SW480 (cell line): Measurements from ENCODE around the gene NPHP4.
A peak's percentile ranks its signal among the peaks of the same experiment; 100 is the strongest.

ENCODE experiments used
- DNase-seq: peaks from one replicate; pipeline ENCODE4 v3.0.0-alpha.2; 2016; ENCODE audit warnings: low spot score

The NPHP4 gene

DNA sequence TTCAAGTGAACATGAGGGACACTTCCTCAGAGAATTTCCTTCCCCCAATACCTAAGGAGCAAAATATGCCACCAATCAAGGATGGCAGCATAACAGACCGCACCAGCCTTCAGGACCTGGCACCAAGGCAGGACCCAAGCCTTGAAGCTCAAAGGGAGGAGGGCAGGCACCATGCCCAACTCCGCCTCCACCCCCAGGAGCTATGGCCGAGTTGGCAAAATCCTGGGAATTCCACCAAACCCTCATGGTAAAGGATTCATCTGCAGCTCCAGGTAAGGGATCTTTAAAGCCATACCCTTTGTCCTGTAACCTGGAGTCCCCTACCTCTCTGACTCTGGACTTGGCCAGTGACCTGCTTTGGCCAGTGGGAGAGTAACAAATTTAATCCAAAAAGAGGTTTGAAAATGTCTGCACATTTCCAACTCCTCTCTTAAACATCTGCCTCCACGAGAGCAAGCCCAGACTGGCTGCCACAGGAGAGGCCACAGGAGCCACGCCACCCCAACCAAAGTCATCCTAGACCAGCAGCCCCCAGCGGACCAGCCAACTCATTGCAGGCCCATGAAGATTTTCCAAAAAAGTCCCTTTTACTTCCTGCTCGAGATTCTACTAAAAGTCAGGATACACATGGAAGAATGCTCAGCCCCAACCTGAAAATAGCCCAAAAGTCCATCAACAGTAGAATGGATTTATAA, 41.9 kb downstream of the NPHP4 start:
- no peak for DNase-seq

- DNase-seq = no peak
Observed at GRCh38 chr1:5949761-5950100, 42.5 kb downstream of the NPHP4 start.

- no peak for DNase-seq
Observed at GRCh38 chr1:5949085-5949760, 43.0 kb downstream of the NPHP4 start.

DNA sequence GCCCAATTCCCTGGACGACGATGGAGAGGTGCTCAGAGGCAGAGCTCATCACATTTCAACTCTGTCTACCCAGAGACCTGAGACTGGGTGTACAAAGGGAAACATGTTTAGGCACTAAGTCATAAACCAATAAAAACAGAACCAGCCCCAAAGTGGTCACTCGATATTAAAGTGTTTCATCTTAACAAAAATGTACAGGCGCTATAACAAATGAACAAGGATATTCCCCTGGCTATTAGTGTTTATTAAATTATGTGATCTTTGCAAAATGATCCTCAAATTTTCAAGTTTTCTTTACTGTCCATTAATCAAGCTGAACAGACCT, 43.6 kb downstream of the NPHP4 start:
- DNase-seq = no peak

DNA sequence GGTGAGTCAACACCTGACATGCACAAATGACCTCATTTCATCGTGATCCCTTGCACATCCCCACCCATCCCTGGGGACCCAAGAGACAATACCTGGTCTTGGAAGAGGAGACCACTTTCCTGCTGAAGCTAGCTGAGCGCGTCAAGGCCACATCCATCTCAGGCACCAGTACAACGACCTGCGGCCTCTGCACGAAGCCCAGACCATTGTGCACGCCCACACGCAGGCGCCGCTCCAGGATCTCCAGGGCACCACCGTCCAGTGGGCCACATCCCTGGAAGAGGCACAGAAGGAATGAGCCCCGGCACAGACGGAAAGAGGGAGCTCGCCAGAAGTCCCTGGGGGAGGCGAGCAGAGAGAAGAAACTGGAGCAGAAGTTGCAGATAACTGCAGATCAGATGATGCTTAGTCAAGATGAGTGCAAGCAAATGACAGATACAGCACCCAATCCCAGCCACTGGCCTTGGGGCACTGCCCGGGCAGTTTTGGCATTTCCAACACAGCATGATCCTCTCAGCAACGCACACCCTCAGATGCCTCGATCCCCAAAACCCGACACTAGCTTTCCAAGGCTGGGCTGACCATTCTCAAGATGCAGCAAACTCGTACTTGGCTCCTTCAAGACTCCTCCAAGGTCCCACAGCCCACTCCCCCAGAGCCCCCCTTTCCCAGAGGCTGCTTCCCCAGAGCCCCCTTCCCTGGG, 44.1 kb downstream of the NPHP4 start:
- DNase-seq = no peak

GRCh38 chr1:5947071-5947821, 45.0 kb downstream of the NPHP4 start:
- DNase-seq = no peak

DNA sequence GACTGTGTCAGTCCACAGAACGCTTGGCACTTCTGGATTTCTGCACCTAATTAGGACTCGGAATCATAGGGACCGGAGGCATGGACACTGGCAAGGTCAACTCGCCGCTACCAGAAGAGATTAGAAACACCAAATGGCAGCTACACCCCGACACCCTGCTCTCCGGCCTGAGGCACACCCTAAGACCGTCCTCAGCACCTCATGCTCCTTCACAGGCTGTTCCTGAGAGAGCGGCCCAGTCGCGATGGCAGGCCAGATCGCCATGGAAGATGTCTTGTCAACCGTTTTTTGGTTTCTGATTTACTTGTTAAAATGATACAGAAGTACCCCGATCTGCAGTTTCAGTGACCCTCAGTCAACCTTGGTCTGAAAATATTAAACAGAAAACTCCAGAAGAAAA, 46.8 kb downstream of the NPHP4 start:
- no peak for DNase-seq

- no peak for DNase-seq
Observed at GRCh38 chr1:5944843-5945167, 47.4 kb downstream of the NPHP4 start.

GRCh38 chr1:5944154-5944842, 47.9 kb downstream of the NPHP4 start:
- DNase-seq = no peak

DNA sequence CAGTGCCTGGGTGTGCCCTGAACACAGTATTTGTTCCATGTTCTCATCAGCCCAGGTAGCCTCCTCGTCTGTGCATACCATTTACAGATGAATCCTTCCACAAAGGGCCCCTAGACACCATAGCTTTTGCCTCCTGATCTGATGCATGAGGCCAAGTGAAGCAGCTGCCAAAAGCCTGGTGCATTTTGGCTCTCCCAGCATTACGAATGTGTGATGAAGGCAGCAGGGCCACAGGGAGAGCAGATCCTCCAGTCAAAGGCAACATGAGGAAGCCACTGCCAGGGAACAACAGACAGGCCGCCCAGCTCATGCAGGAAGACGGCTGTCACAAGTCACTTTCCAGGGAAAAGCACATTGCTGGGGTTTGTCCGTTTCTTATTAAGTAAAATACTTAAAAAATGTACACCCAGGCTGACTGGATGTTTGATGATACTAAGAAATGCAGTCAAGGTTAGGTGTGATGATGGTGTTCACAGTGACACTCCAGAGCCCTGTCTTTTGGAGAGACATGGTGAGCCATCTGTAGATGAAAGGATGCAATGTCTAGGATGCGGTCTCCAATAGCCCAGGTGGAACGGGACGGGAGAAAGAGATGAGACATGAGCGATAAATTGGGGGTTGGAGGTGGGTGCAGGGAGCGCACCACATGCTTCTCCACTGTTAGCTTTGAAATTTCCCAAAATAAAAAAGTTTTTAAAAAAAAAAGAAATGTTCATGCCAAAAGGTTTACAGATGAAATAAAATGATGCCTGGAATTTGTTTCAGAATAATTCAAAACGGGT, 48.7 kb downstream of the NPHP4 start:
- DNase-seq = no peak

DNA sequence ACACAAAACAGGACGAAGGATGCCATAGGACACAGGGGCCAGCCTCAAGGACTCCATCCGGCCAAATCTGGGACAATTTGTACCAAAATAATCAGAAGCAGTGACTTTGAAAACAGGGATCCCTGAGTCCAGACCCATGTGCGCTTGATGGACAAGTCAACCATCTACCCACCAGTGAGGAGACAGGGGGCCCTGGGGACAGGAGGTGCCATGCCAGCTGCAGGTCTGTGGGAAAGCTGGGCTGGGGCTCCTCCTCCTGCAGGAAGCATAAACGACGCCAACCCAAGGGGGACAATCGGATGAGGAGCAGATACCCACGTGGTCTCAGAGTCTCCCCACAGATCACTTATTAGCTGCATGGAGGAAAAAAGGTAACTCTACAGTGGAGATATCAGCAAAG, 50.6 kb downstream of the NPHP4 start:
- no peak for DNase-seq

GRCh38 chr1:5940723-5941407, 51.4 kb downstream of the NPHP4 start:
- DNase-seq = no peak

GRCh38 chr1:5939271-5940170, 52.7 kb downstream of the NPHP4 start:
- DNase-seq = peak; percentile 36

DNA sequence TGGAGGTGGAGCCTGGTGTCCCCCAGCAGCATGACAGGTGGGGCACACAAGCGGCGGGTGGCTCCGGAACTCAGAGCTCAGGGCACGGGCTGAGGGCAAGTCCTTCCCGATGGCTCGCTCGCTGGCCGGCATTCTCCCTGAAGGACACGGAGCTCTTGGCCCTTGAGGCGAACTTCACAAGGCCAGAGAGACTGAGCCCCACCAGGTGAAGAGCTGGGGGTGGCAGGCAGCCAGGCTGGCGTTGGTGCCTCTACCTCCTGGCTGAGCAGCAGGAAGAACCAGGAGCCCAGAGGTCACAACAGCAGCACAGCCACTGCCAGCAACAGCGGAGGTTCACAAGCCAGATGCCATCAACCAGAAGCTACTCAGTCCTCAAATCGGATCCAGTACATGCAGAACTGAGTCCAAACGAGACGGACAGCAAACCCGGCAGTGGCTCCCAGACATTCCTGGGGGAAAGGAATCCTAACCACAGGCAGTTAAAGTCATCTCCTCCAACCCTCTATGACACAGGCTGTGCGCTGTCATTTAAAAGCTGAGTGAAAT, 54.1 kb downstream of the NPHP4 start:
- DNase-seq = no peak

GRCh38 chr1:5937373-5937857, 54.8 kb downstream of the NPHP4 start:
- DNase-seq = no peak

DNA sequence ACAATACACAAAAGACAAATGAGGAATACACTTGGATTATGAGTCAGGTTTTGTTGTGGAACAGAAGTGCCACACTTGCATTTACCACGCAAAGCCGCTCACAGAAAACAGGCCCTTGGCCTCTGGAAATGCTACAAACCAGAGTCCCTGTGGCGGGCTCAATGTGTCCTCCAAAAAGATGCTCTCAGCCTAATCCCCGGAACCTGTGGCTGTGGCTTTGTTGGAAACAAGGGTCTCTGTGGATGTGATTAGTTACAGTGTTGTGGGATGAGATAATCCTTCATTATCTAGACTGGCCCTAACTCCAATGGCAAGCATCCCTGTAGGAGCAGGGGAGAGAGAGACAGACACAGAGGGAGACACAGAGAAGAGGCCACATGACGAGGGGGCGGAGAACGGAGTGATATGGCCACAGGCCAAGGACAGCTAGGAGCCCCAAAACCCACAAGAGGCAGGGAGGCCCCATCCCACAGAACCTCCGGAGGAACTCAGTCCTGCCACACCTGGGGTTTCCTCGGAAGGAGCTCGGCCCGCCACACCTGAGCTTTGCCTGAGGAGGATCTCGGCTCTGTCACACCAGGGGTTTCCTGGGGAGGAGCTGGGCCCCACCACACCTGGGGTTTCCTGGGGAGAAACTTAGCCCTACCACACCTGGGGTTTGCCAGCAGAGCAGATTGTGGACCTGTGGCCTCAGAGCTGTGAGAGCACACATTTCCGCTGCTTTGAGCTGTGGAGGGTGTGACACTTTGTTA, 55.4 kb downstream of the NPHP4 start:
- no peak for DNase-seq

DNA sequence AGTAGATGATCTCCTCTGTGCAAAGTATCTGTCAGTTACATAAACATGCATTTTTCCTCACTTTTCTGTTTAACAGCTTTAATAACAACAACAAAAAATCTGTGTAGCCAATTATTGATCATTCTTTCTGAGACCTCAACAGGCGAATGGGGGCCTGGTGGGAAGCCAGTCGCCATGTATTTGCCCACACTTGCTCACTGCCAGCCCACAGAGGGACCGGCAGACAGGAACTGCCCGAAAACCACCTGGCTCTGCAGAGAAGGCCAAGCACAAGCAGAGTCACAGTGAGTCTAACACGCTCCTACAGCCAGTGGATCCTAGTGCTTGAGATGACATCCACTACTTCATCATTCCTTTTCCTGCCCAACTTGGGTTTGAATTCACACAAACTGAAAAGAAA, 56.1 kb downstream of the NPHP4 start:
- no peak for DNase-seq

- DNase-seq = no peak
Observed at GRCh38 chr1:5935026-5935425, 57.2 kb downstream of the NPHP4 start.
